Spinal cord (tissue), 10 donors: ENCODE measurements around the gene THAP6. TPM values are rescaled to one million over a fixed set of nuclear protein-coding genes. Genes with fewer than 3 reads are reported as not detected.

Experiments used
- DNase-seq, 6 donors: peaks; one replicate each; pipeline versions ENCODE4 v3.0.0 to v3.0.0-alpha.2; 2013 to 2015; ENCODE audit warnings: low spot score in 6 of 6, low read depth in 4 of 6
- H3K27ac ChIP-seq: one replicate; pipeline ENCODE4 v1.5.1; 2013; ENCODE audit warnings: low read depth, low read length, control low read depth
- H3K27me3 ChIP-seq: one replicate; pipeline ENCODE4 v1.6.1; 2013; ENCODE audit warnings: low read length; ENCODE audit not compliant: control insufficient read depth, insufficient read depth
- H3K36me3 ChIP-seq: one replicate; pipeline ENCODE4 v1.6.1; 2013; ENCODE audit warnings: low read length; ENCODE audit not compliant: control insufficient read depth, insufficient read depth
- H3K4me1 ChIP-seq: one replicate; pipeline ENCODE4 v1.6.1; 2013; ENCODE audit warnings: low read length; ENCODE audit not compliant: control insufficient read depth, insufficient read depth
- H3K4me3 ChIP-seq: one replicate; pipeline ENCODE4 v1.5.1; 2013; ENCODE audit warnings: low read depth, low read length, control low read depth
- H3K9me3 ChIP-seq: one replicate; pipeline ENCODE4 v1.6.1; 2013; ENCODE audit warnings: low read length; ENCODE audit not compliant: control insufficient read depth, insufficient read depth
- WGBS: methylation state at CpG from one replicate; pipeline ENCODE4 v1.1.5; 2013; ENCODE audit warnings: missing lambda C conversion rate; ENCODE audit not compliant: insufficient coverage; 5-methylcytosine and 5-hydroxymethylcytosine counted together
- polyA plus RNA-seq, 2 donors: library from polyadenylated mRNA; unstranded; fragments of 120-200 nt; gene quantifications; one replicate each; pipeline ENCODE4 v1.2.1, GENCODE V29; 2013; ENCODE audit not compliant: insufficient read length in 2 of 2
- total RNA-seq, 2 donors: library from RNA; depleted of rRNA in 1 of 2; stranded (reverse); fragments of 120-200 nt in 1 of 2; fragments of >200 nt in 1 of 2; gene quantifications; one replicate each; pipeline versions ENCODE4 v1.2.3 to v1.2.4, GENCODE V29; 2013 to 2014
- donor health status: healthy.

THAP6 gene
- total and polyA plus RNA-seq, 4 donors, result 17.8 to 21.5 (median 20.8) TPM

GRCh38 chr4:75557696-75558095, 43.4 kb downstream of the THAP6 start:
- Histone ChIP-seq H3K4me1 (no peaks in the 10 kb centered on the region), H3K36me3 (no peaks in the 10 kb centered on the region), H3K27me3 (no peaks in the 10 kb centered on the region), H3K9me3 (no peaks in the 10 kb centered on the region), H3K27ac (no peak overlapping the region), H3K4me3 (no peak overlapping the region)
- WGBS, result 84% methylated on average over 7 of the region's 8 CpGs
- no peak for DNase-seq

- Histone ChIP-seq H3K27ac (no peak overlapping the region), H3K36me3 (no peaks in the 10 kb centered on the region), H3K4me3 (no peak overlapping the region), H3K9me3 (no peaks in the 10 kb centered on the region), H3K4me1 (no peaks in the 10 kb centered on the region), H3K27me3 (no peaks in the 10 kb centered on the region)
- no peak for DNase-seq
- WGBS, result 79% methylated on average over 5 of the region's 8 CpGs
These were observed 47.5 kb downstream of the THAP6 start for GRCh38 chr4:75561789-75562188.

- no peak overlapping the region for H3K4me3 ChIP-seq
- WGBS, result 84% methylated on average over 7 of the region's 11 CpGs
- DNase-seq, result no peak
These were observed 49.8 kb downstream of the THAP6 start for GRCh38 chr4:75564023-75564422.

GRCh38 chr4:75565481-75565880, 51.2 kb downstream of the THAP6 start:
- Histone ChIP-seq H3K4me3 (no peak overlapping the region), H3K36me3 (no peaks in the 10 kb centered on the region), H3K9me3 (no peaks in the 10 kb centered on the region), H3K4me1 (no peaks in the 10 kb centered on the region), H3K27me3 (no peaks in the 10 kb centered on the region), H3K27ac (no peak overlapping the region)
- DNase-seq, result no peak

More at GRCh38 chr4:75564023-75564422, 49.8 kb downstream of the THAP6 start:
- Histone ChIP-seq H3K27me3 (no peaks in the 10 kb centered on the region), H3K36me3 (no peaks in the 10 kb centered on the region), H3K9me3 (no peaks in the 10 kb centered on the region), H3K27ac (no peak overlapping the region), H3K4me1 (no peaks in the 10 kb centered on the region)

- H3K27ac ChIP-seq, result no peak overlapping the region
- no peaks in the 10 kb centered on the region for H3K9me3 ChIP-seq
- WGBS, result 89% methylated on average over 1 of the region's 1 CpG
- no peak overlapping the region for H3K4me3 ChIP-seq
- no peaks in the 10 kb centered on the region for H3K4me1 ChIP-seq
- no peaks in the 10 kb centered on the region for H3K36me3 ChIP-seq
- no peaks in the 10 kb centered on the region for H3K27me3 ChIP-seq
- no peak for DNase-seq
These were observed 52.6 kb downstream of the THAP6 start for GRCh38 chr4:75566911-75567310.

- Histone ChIP-seq H3K36me3 (no peaks in the 10 kb centered on the region), H3K4me3 (no peak overlapping the region), H3K27ac (no peak overlapping the region), H3K4me1 (no peaks in the 10 kb centered on the region), H3K9me3 (no peaks in the 10 kb centered on the region), H3K27me3 (no peaks in the 10 kb centered on the region)
- DNase-seq, result no peak
- no CpG with 5 or more reads among the region's 2 CpGs for WGBS
These were observed 53.5 kb downstream of the THAP6 start for GRCh38 chr4:75567725-75568124.

Other genes starting within 250 kb of the THAP6 start
- 10 to 100 TPM; 24.8 to 48.5 TPM for gene RCHY1, start 70 bp upstream of the THAP6 start, total RNA-seq
- gene RCHY1, start 70 bp upstream of the THAP6 start, polyA plus RNA-seq, result 10 to 100 TPM; 49.4 to 53.9 TPM
- gene ODAPH, start 41.6 kb downstream of the THAP6 start, total RNA-seq, result not detected
- gene ODAPH, start 41.6 kb downstream of the THAP6 start, polyA plus RNA-seq, result under 1 TPM; 0.19 to 0.45 TPM
- gene CDKL2, start 116.1 kb downstream of the THAP6 start, total RNA-seq, result 10 to 100 TPM; 10.1 to 25.1 TPM
- 10 to 100 TPM; 14.3 to 16.5 TPM for gene CDKL2, start 116.1 kb downstream of the THAP6 start, polyA plus RNA-seq
- gene G3BP2, start 158.9 kb downstream of the THAP6 start, total RNA-seq, result 100 to 1,000 TPM; 126 to 263 TPM
- gene G3BP2, start 158.9 kb downstream of the THAP6 start, polyA plus RNA-seq, result 100 to 1,000 TPM; 135 to 162 TPM
- 10 to 100 TPM; 81.6 to 84.2 TPM for gene USO1, start 210.1 kb downstream of the THAP6 start, total RNA-seq
- gene USO1, start 210.1 kb downstream of the THAP6 start, polyA plus RNA-seq, result 10 to 100 TPM; 39.0 to 41.9 TPM